Sigmoid colon (tissue), 7 donors: ENCODE data around the gene DVL3. TPM values are rescaled to one million over a fixed set of nuclear protein-coding genes. Genes with fewer than 3 reads are reported as not detected.
A peak's percentile ranks its signal among the peaks of the same experiment; 100 is the strongest.

ENCODE experiments used
- DNase-seq: peaks from one replicate; pipeline ENCODE4 v3.0.0-alpha.2; 2019
- H3K27ac ChIP-seq, 4 donors: fragments of 200-600 bp; sonication (generic); one replicate each; pipeline ENCODE4 v1.5.1; 2016 to 2019; ENCODE audit warnings: mild to moderate bottlenecking in 1 of 4
- H3K27me3 ChIP-seq, 3 donors: fragments of 200-600 bp; sonication (generic); one replicate each; pipeline ENCODE4 v1.5.1; 2019; ENCODE audit warnings: mild to moderate bottlenecking in 1 of 3
- H3K36me3 ChIP-seq, 4 donors: fragments of 200-600 bp; sonication (generic); one replicate each; pipeline ENCODE4 v1.5.1; 2016 to 2019
- H3K4me1 ChIP-seq, 4 donors: fragments of 200-600 bp; sonication (generic); one replicate each; pipeline ENCODE4 v1.5.1; 2017 to 2019
- H3K4me3 ChIP-seq, 4 donors: fragments of 200-600 bp; sonication (generic); one replicate each; pipeline ENCODE4 v1.5.1; 2017 to 2019; ENCODE audit warnings: mild to moderate bottlenecking in 2 of 4, moderate library complexity in 1 of 4
- H3K9me3 ChIP-seq, 4 donors: fragments of 200-600 bp in 3 of 4; sonication (generic) in 3 of 4; one replicate each; pipeline versions ENCODE4 v1.5.1 to v1.6.1; 2013 to 2019
- EP300 ChIP-seq, 4 donors: sonication (generic); formaldehyde crosslinking; IDR thresholded peaks; one replicate each; pipeline ENCODE4 v1.6.1; 2017; ENCODE audit warnings: antibody characterized with exemption in 4 of 4
- POLR2A ChIP-seq, 2 donors: fragments of 450-650 bp; IDR thresholded peaks; one replicate each; pipeline ENCODE4 v1.6.1; 2016; ENCODE audit warnings: antibody characterized with exemption in 2 of 2, mild to moderate bottlenecking in 2 of 2, moderate library complexity in 2 of 2
- POLR2AphosphoS5 ChIP-seq, 4 donors: sonication (generic); formaldehyde crosslinking; IDR thresholded peaks; one replicate each; pipeline ENCODE4 v1.6.1; 2017; ENCODE audit warnings: antibody characterized with exemption in 4 of 4
- WGBS, 2 donors: extraction: QIAGEN DNeasy Blood & Tissue Kit; methylation state at CpG; one replicate each; pipeline ENCODE4 v1.1.7; 2013; 5-methylcytosine and 5-hydroxymethylcytosine counted together
- intact Hi-C: fragments of 100-400 bp; cut with DNase I; formaldehyde crosslinking; loops from one replicate; pipeline ENCODE4 v1.15.1; 2023
- polyA plus RNA-seq, 3 donors: library from polyadenylated mRNA; stranded (reverse); fragments of 200-250 nt; gene quantifications; one replicate each; pipeline ENCODE4 v1.2.3, GENCODE V29; 2013
- total RNA-seq, 4 donors: library from RNA; depleted of rRNA; stranded (reverse); fragments of >200 nt; gene quantifications; one replicate each; pipeline ENCODE4 v1.1.0, GENCODE V29; 2016
- TF ChIP-seq, protein P1 (sequence below), 4 experiments: fragments of 450-650 bp in 3 of 4; fragments of 200-600 bp in 1 of 4; IDR thresholded peaks; one replicate each; pipeline ENCODE4 v1.5.1; 2016 to 2019; ENCODE audit warnings: antibody characterized with exemption in 4 of 4, mild to moderate bottlenecking in 3 of 4, moderate library complexity in 2 of 4
- donor health status: healthy with polysubstance abuse.
- donor health status: Bipolar disorder and iron deficiency.
- donor health status: healthy.

The DVL3 gene
- total and polyA plus RNA-seq, 7 donors: 15.0 to 71.2 (median 40.8) TPM

DNA sequence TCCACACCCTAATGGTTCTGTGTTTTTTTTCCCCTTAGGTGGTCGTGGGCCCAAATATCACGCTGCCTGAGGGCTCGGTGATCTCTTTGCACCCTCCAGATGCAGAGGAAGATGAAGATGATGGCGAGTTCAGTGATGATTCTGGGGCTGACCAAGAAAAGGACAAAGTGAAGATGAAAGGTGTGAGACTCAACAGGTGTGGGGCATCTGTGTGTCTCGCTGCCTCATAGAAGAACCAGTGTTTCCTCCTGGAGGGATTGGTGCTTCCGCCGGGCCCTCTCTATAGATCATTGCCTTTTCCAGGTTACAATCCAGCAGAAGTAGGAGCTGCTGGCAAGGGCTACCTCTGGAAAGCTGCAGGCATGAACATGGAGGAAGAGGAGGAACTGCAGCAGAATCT is 13.0 kb upstream of the DVL3 start:
- peaks cover 29 to 91% (median 57%) of the 10 kb centered on the region in 4 donors for H3K36me3 ChIP-seq
- TF ChIP-seq POLR2AphosphoS5 (IDR thresholded peaks at IDR 0.05) (no peak), EP300 (IDR thresholded peaks at IDR 0.05) (no peak), POLR2A (IDR thresholded peaks at IDR 0.05) (no peak)
- TF ChIP-seq, protein P1, sequence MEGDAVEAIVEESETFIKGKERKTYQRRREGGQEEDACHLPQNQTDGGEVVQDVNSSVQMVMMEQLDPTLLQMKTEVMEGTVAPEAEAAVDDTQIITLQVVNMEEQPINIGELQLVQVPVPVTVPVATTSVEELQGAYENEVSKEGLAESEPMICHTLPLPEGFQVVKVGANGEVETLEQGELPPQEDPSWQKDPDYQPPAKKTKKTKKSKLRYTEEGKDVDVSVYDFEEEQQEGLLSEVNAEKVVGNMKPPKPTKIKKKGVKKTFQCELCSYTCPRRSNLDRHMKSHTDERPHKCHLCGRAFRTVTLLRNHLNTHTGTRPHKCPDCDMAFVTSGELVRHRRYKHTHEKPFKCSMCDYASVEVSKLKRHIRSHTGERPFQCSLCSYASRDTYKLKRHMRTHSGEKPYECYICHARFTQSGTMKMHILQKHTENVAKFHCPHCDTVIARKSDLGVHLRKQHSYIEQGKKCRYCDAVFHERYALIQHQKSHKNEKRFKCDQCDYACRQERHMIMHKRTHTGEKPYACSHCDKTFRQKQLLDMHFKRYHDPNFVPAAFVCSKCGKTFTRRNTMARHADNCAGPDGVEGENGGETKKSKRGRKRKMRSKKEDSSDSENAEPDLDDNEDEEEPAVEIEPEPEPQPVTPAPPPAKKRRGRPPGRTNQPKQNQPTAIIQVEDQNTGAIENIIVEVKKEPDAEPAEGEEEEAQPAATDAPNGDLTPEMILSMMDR (IDR thresholded peaks at IDR 0.05): no peak
- intact Hi-C loops: no loop called here
- no peaks in the 10 kb centered on the region for H3K9me3 ChIP-seq
- 93 to 95% methylated on average over 7 of the region's 7 CpGs for WGBS, 2 donors
- H3K27me3 ChIP-seq: no peaks in the 10 kb centered on the region
- H3K27ac ChIP-seq: no peak overlapping the region
- no peak for DNase-seq
- peaks cover 0 to 13% (median 3%) of the 10 kb centered on the region in 4 donors for H3K4me1 ChIP-seq
- no peak overlapping the region for H3K4me3 ChIP-seq

DNA sequence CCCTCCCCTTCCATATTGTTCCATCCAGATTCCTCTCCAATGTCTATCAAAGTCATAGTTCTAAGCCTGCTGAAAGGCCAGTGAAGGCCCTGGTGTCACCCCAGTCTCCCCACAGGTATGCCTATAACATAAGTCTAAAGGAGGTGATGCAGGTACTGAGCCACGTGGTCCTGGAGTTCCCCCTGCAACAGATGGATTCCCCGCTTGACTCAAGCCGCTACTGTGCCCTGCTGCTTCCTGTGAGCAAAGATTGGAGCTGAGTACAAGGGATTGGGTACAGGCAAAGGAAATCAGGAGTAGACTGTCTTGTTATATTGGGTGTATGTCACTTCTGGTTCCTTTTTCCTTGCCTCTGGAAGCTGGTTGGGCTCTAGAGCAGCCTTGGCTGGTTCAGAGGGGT is 11.8 kb upstream of the DVL3 start:
- Histone ChIP-seq H3K27me3 (no peaks in the 10 kb centered on the region), H3K36me3 (peaks cover 29 to 80% (median 53%) of the 10 kb centered on the region in 4 donors), H3K4me1 (peaks cover 0 to 9% (median 0%) of the 10 kb centered on the region in 4 donors), H3K9me3 (no peaks in the 10 kb centered on the region), H3K27ac (no peak overlapping the region), H3K4me3 (no peak overlapping the region)
- 88 to 90% methylated on average over 3 of the region's 3 CpGs for WGBS, 2 donors
- TF ChIP-seq, protein P1 (IDR thresholded peaks at IDR 0.05): no peak
- no peak for TF ChIP-seq POLR2A (IDR thresholded peaks at IDR 0.05)
- no peak for TF ChIP-seq EP300 (IDR thresholded peaks at IDR 0.05)
- no peak for TF ChIP-seq POLR2AphosphoS5 (IDR thresholded peaks at IDR 0.05)
- intact Hi-C loops: no loop called here
- DNase-seq: no peak

DNA sequence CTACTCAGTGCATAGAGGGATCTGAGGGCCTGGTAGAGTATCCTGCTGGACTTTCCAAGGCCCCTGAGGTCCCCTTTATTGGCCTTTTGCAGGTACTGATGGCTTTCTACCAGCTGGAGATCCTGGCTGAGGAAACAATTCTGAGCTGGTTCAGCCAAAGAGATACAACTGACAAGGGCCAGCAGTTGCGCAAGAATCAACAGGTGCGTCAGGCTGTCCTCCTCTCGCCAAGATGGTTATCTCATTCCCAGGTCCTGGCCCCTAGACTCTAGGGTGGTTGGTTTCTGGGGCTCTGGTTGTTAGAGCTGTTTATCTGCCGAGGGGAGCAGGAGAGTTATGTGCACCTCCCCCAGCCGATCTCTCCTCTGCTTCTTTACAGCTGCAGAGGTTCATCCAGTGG is 10.7 kb upstream of the DVL3 start:
- peaks cover 29 to 72% (median 52%) of the 10 kb centered on the region in 4 donors for H3K36me3 ChIP-seq
- 77 to 86% methylated on average over 5 of the region's 5 CpGs for WGBS, 2 donors
- H3K27ac ChIP-seq: no peak overlapping the region
- peaks cover 0 to 9% (median 0%) of the 10 kb centered on the region in 4 donors for H3K4me1 ChIP-seq
- no peaks in the 10 kb centered on the region for H3K9me3 ChIP-seq
- no peak for DNase-seq
- TF ChIP-seq EP300 (IDR thresholded peaks at IDR 0.05) (no peak), POLR2A (IDR thresholded peaks at IDR 0.05) (no peak), POLR2AphosphoS5 (IDR thresholded peaks at IDR 0.05) (no peak)
- TF ChIP-seq, protein P1 (IDR thresholded peaks at IDR 0.05): no peak
- H3K4me3 ChIP-seq: no peak overlapping the region
- no peaks in the 10 kb centered on the region for H3K27me3 ChIP-seq
- intact Hi-C loops: no loop called here

DNA sequence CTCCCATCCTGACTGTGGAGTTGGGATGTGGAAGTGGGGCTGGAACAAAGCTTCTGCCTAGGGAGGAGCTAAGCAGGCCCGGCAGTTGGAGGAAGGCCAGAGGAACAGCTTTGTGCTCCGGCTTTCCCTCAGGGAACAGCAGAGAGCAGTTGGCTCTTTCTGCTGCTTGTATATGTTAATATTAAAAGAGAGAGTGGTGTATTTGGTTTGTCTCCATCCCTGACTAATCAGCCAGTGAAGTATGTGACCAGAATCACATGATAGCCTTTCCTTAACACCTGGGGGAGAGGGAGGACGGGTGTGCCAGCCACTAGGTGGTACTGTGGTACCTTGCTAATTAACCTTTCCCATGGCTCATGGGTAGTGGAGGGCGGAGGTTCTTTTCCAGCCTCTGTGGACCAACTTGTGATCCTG is 10.1 kb upstream of the DVL3 start:
- no peak for DNase-seq
- H3K4me3 ChIP-seq: no peak overlapping the region
- TF ChIP-seq POLR2A (IDR thresholded peaks at IDR 0.05) (no peak), POLR2AphosphoS5 (IDR thresholded peaks at IDR 0.05) (no peak), EP300 (IDR thresholded peaks at IDR 0.05) (no peak)
- TF ChIP-seq, protein P1 (IDR thresholded peaks at IDR 0.05): peak in 3 of 4 experiments; percentile 22 to 45 (median 37)
- peaks cover 29 to 66% (median 49%) of the 10 kb centered on the region in 4 donors for H3K36me3 ChIP-seq
- H3K27me3 ChIP-seq: no peaks in the 10 kb centered on the region
- no peaks in the 10 kb centered on the region for H3K9me3 ChIP-seq
- intact Hi-C loops: no loop called here
- peaks cover 0 to 9% (median 0%) of the 10 kb centered on the region in 4 donors for H3K4me1 ChIP-seq
- peak overlapping the region in 1 of 4 donors; percentile 18 for H3K27ac ChIP-seq
- WGBS, 2 donors: 20 to 42% methylated on average over 4 of the region's 4 CpGs

GRCh38 chr3:184145751-184146270 is 9.4 kb upstream of the DVL3 start:
- Histone ChIP-seq H3K9me3 (no peaks in the 10 kb centered on the region), H3K27ac (peak overlapping the region in 1 of 4 donors; percentile 18), H3K27me3 (no peaks in the 10 kb centered on the region), H3K4me3 (no peak overlapping the region), H3K36me3 (peaks cover 29 to 59% (median 42%) of the 10 kb centered on the region in 4 donors), H3K4me1 (peaks cover 0 to 9% (median 0%) of the 10 kb centered on the region in 4 donors)
- no peak for TF ChIP-seq EP300 (IDR thresholded peaks at IDR 0.05)
- no peak for TF ChIP-seq POLR2A (IDR thresholded peaks at IDR 0.05)
- TF ChIP-seq, protein P1 (IDR thresholded peaks at IDR 0.05): no peak
- no peak for TF ChIP-seq POLR2AphosphoS5 (IDR thresholded peaks at IDR 0.05)
- WGBS, 2 donors: 43 to 76% methylated on average over 8 of the region's 8 CpGs
- DNase-seq: no peak
- intact Hi-C loops: no loop called here
